ENCODE results near the gene SPRTN. TPM values are rescaled to one million over a fixed set of nuclear protein-coding genes. Genes with fewer than 3 reads are reported as not detected.

Gene SPRTN
- total and polyA plus RNA-seq, 2 of the 4 experiments (the other 2 are of a cell fraction): 6.5 to 17.4 TPM

GRCh38 chr1:231387770-231388669 is 49.9 kb downstream of the SPRTN start:
- no TSS peak for BruUV-seq (replicated peaks)
- H3K27ac ChIP-seq (ENCODE audit: insufficient read depth, low read length): peak overlapping the region; percentile 74

More at GRCh38 chr1:231387770-231388669, 49.9 kb downstream of the SPRTN start:
- Histone ChIP-seq H4K20me1 (ENCODE audit: insufficient read depth, low read length) (peaks cover 54% of the 10 kb centered on the region), H3K27me3 (ENCODE audit: control insufficient read depth, insufficient read depth, low read length) (no peaks in the 10 kb centered on the region), H2BK120ac (ENCODE audit: low read depth, low read length) (peak overlapping the region; percentile 59; the same call in 1 of the 2 replicates), H3K9ac (ENCODE audit: low read depth, low read length) (no peak overlapping the region), H3K18ac (ENCODE audit: low read depth, low read length) (no peak overlapping the region), H3K4me3 (ENCODE audit: insufficient read depth, low read depth, low read length) (no peak overlapping the region), H4K91ac (ENCODE audit: insufficient read depth, low read depth, low read length) (peak overlapping the region; percentile 24), H2BK15ac (ENCODE audit: low read depth, low read length) (no peak overlapping the region), H3K4me1 (ENCODE audit: control insufficient read depth, insufficient read depth, low read length) (peaks cover 7% of the 10 kb centered on the region), H3K9me1 (ENCODE audit: insufficient read depth, low read length) (peaks cover 21% of the 10 kb centered on the region), H2AK5ac (ENCODE audit: low read depth, low read length) (peak overlapping the region; percentile 77; the same call in 1 of the 2 replicates), H2BK20ac (ENCODE audit: low read depth, low read length) (peak overlapping the region; percentile 31; the same call in 1 of the 2 replicates), H2AFZ (replicated peaks; ENCODE audit: low read length, poor library complexity) (no peak overlapping the region), H3K36me3 (ENCODE audit: control insufficient read depth, insufficient read depth, low read length) (no peaks in the 10 kb centered on the region), H2BK5ac (ENCODE audit: low read depth, low read length, poor library complexity, severe bottlenecking) (peak overlapping the region; percentile 46), H3K9me3 (ENCODE audit: control insufficient read depth, insufficient read depth, low read length) (no peaks in the 10 kb centered on the region), H3K56ac (ENCODE audit: extremely low read depth, insufficient read depth, low read length) (no peak overlapping the region), H3K23ac (ENCODE audit: low read depth, low read length) (0 out of 2 replicates have a peak overlapping the region, but pooled peaks have one; percentile 8), H4K8ac (ENCODE audit: low read depth in 2 of 2, low read length in 2 of 2) (no peak overlapping the region), H3K4me2 (ENCODE audit: low read depth, low read length) (no peak overlapping the region; the same call in 1 of the 2 replicates), H3K14ac (replicated peaks; ENCODE audit: low read depth, low read length) (no peak overlapping the region), H4K5ac (ENCODE audit: low read depth, low read length) (no peak overlapping the region), H3K4ac (ENCODE audit: low read depth, low read length) (peak overlapping the region; percentile 22; the same call in 1 of the 2 replicates), H3K79me1 (ENCODE audit: low read depth in 1 of 2, low read length in 2 of 2) (peaks cover 31 to 82% of the 10 kb centered on the region in 2 experiments), H2AK9ac (replicated peaks; ENCODE audit: low read depth, low read length, poor library complexity) (no peak overlapping the region)
- ChIA-PET CTCF (interaction anchor here (0.6 kb wide), 1 partner anchor 645 kb away, joined by 4 read pairs; no protein-coding TSS in a partner anchor), POLR2A (ENCODE audit: unreplicated experiment) (no interaction called here)
- DNase-seq (peak; percentile 27), ATAC-seq (ENCODE audit: low read depth) (peak; percentile 31; the same call in 1 of the 2 replicates)
- intact Hi-C loops (cut with micrococcal nuclease) (no loop called here), in situ Hi-C loops (cut with MboI; ENCODE audit: low sequenced_read_pairs) (no loop called here), dilution Hi-C loops (cut with HindIII; ENCODE audit: low sequenced_read_pairs, unreplicated experiment) (no loop called here)
- no peak for TF ChIP-seq CHD1 (IDR thresholded peaks at IDR 0.05; ENCODE audit: low read depth, low read length)
- WGBS, 2 experiments (ENCODE audit: extremely low coverage in 2 of 2, insufficient read length in 1 of 2): no CpG with 5 or more reads among the region's 5 CpGs
